GM15510 (cell line): ENCODE data around the gene NRP2.

Experiments
- POLR2A ChIP-seq: IDR thresholded peaks from 3 replicates; pipeline ENCODE4 v1.6.1; 2011; ENCODE audit warnings: borderline replicate concordance; ENCODE audit not compliant: insufficient read length; ENCODE audit errors: extremely low read depth

NRP2 gene

DNA sequence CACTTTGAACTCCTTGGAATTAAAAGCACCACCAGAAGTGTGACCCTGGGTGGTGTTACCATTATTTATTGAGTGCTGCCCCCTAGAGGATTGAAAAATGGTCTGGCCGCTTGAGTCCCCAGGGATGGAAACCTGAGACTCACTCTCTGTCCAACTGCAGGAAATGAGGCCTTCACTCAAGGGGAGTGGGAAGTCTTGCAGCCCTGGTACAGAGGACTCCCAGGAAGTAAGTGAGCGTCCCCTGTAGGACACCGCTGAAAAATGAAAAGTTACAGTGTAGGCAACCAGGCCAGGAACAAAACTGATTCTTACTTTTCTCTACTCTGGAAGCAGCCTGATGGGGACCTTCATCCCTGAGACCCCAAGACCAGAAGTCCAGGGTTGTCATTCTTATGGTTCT, 2.2 kb upstream of the NRP2 start:
- TF ChIP-seq POLR2A: no peak

DNA sequence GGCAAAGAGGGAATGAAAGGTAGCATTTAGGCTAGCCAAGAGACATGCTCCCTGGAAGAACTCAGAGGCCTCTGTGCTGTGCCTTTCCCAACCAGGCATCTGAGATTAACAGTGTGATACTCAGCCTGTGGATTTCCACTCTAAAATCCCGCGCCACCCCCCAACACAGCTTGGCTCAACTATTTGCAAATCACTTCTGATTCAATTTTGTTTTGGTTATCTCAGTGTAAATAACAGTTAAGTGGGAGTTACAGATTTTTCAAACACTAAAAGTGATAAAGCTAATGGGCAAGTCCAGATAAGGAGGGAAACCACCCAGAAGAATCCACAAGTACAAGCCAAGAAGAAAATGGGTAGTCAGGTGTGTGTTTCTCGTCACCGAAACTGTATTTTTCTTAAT, 1.4 kb upstream of the NRP2 start:
- TF ChIP-seq POLR2A: no peak

DNA sequence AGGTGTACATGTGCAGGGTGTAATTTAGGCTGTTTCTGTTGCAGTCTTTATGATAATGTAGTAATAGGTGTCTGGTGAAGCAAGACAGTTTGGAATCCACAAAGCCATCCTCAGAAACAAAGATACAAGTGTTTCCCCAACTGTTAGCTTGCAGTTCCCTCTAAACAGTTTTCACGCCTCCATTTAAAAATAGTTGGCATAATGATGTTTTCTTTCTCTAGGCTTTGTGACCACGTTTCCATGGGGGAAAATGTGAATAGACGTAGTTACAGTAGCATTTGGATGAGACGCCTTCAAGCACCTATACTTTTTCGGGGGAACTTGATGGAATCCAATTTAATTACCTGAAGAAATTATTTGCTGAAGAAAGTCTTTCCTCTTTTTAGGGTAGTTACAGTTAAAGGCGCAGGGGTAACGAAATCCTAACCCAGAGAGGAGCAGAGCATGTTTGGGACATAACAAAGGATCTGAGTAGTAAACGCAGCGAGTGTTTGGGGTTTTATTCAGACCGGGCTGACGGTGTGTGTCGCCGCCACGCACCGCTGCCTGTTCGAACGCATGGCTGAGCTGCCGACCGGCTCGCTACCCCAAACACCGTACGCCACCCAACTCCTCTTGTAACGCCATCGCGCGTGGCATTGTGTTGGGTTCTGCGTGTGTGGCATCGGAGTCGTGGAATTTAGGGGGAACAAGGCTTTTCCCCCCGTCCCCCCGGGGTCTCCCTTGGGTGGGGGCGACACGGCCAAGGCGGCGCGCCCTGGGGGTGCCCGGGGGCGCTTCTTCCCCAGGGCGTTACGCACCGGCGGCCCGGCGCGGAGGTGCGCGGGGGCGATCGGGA, 681 bp upstream of the NRP2 start:
- TF ChIP-seq POLR2A: no peak

DNA sequence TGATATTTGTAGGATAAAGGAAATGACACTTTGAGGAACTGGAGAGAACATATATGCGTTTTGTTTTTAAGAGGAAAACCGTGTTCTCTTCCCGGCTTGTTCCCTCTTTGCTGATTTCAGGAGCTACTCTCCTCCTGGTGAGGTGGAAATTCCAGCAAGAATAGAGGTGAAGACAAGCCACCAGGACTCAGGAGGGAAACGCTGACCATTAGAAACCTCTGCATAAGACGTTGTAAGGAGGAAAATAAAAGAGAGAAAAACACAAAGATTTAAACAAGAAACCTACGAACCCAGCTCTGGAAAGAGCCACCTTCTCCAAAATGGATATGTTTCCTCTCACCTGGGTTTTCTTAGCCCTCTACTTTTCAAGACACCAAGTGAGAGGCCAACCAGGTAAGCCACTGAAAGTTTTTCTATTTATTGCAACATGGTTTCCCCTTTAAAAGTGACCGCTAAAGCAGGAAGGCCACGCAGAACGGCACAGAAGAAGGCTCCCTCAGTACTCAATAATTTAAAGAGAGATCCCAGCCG, 735 bp downstream of the NRP2 start:
- TF ChIP-seq POLR2A: no peak

- TF ChIP-seq POLR2A: no peak
These were observed 1.4 kb downstream of the NRP2 start for GRCh38 chr2:205683502-205684367.

DNA sequence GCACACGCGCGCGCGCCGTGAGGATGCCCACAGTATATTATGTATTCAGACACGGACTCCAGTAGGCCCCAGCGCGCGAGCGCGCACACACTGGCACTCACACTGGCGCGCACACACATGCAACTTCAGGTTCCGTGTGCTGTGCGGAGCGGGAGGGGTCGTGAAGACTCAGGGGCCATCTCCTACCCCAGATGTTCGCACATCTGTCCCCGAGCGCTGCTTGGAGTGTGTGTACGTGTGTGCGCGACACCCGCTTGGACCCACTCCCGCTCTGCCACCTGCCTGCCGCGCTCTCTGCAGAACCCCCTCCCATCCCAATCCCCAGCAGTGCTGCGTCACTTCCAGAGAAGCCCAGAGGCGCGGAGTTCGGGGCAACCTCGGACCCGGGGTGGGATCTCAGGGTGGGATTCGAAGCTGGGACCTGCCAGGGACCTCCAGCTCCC, 2.6 kb downstream of the NRP2 start:
- TF ChIP-seq POLR2A: no peak

GRCh38 chr2:205685314-205686055, 3.2 kb downstream of the NRP2 start:
- no peak for TF ChIP-seq POLR2A

DNA sequence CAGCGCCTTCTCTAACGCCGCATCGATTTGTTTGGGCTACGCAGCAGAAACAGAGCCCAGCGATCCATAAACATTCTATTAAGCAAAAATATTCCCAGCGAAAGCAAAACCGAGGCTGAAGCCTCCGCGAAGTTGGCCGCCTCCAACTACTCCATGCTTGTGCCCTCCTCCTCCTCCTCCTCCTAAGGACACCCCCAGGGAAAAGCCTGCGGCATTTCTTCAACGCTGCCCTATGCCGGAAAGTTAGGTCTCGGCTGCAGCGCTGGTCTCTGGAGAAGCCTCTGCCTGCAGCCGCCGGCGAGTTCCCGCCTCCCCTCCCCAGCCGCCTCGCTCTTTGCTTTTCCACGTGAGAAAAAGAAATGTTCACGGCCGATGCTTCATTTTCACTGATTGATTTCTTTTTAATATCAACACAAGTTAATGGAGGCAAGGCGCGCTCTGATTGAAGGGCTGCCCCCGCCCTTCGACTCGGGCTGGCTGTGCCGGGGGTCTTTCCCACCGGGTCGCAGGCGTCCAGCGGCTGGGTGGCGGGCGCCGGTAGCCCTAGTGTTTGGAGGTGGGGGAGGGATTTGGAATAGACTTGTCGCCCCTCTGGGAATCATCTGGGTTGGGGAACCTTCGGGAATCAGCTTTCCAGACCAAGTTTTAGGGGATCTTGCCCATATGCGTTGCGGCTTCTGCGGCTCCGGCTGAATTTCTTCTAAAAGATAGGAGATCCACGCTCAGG, 3.9 kb downstream of the NRP2 start:
- no peak for TF ChIP-seq POLR2A

- TF ChIP-seq POLR2A: no peak
These were observed 4.7 kb downstream of the NRP2 start for GRCh38 chr2:205686783-205687640.

GRCh38 chr2:205687641-205687956, 5.3 kb downstream of the NRP2 start:
- no peak for TF ChIP-seq POLR2A

GRCh38 chr2:205688417-205689200, 6.3 kb downstream of the NRP2 start:
- TF ChIP-seq POLR2A: no peak

DNA sequence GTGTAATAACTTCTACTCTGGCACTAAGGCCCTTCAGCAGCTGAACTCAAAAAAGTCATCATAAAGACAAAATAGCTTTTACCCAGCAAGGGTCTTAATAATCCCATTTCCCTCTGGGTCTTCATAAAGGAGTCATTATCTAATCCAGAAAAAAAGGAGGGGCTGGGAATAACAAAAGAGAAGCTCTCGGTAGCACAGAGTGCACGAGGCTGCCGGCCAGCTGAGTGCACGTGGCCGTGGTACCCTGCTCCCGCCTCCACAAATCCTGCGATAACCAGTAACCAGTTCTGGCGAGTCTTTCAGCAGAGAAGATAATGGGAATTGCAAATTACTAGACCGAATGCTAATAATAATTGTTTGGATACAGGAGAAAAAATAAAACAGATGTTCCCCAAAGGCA, 7.5 kb downstream of the NRP2 start:
- no peak for TF ChIP-seq POLR2A

GRCh38 chr2:205692104-205692503, 9.8 kb downstream of the NRP2 start:
- TF ChIP-seq POLR2A: no peak

- TF ChIP-seq POLR2A: no peak
These were observed 12.0 kb downstream of the NRP2 start for GRCh38 chr2:205694256-205694655.
